ENCODE measurements around the gene HLA-DOB.
"Not testable (repeated sequence)": the region's sequence is repeated elsewhere in the genome, so short reads cannot be mapped to it uniquely, and the experiment has no call there.

HLA-DOB gene

DNA sequence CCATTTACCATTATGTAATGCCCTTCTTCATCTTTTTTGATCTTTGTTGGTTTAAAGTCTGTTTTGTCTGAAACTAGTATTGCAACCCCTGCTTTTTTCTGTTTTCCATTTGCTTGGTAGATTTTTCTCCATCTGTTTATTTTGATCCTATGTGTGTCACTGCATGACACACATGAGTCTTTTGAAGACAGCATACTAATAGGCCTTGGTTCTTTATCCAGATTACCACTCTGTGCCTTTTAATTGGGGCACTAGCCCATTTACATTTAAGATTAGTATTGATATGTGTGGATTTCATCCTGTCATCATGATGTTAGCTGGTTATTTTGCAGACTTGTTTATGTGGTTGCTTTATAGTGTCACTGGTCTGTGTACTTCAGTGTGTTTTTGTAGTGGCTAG is 11.4 kb downstream of the HLA-DOB start:
- not testable (repeated sequence) for H3K27me3 Mint-ChIP-seq

DNA sequence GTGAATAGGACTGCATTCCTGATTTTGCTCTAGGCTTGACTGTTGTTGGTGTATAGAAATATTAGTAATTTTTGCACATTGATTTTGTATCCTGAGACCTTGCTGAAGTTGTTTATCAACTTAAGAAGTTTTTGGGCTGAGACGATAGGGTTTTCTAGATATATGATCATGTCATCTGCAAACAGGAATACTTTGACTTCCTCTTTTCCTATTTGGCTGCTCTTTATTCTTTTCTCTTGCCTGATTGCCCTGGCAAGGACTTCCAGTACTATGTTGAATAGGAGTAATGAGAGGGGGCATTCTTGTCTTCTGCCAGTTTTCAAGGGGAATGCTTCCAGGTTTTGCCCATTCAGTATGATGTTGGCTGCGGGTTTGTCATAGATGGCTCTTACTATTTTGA is 13.4 kb downstream of the HLA-DOB start:
- H3K27ac Mint-ChIP-seq, result no peak overlapping the region
- no peaks in the 10 kb centered on the region for H3K27me3 Mint-ChIP-seq
- peaks cover 14% of the 10 kb centered on the region for H3K9me3 Mint-ChIP-seq

More for the DNA sequence above, 11.4 kb downstream of the HLA-DOB start:
- H3K4me3 Mint-ChIP-seq, ATAC-seq, H3K27ac Mint-ChIP-seq, H3K9me3 Mint-ChIP-seq: not testable (repeated sequence)
- H3K36me3 Mint-ChIP-seq, result peaks cover 25% of the 10 kb centered on the region
- peaks cover 18% of the 10 kb centered on the region for H3K4me1 Mint-ChIP-seq

GRCh38 chr6:32799740-32800139 is 17.1 kb downstream of the HLA-DOB start:
- H3K9me3 Mint-ChIP-seq, result peaks cover 13% of the 10 kb centered on the region
- H3K4me3 Mint-ChIP-seq, result no peak overlapping the region
- no peak overlapping the region for H3K27ac Mint-ChIP-seq
- H3K36me3 Mint-ChIP-seq, result peaks cover 11% of the 10 kb centered on the region
- no peaks in the 10 kb centered on the region for H3K27me3 Mint-ChIP-seq
- ATAC-seq, result no peak
- H3K4me1 Mint-ChIP-seq, result peaks cover 21% of the 10 kb centered on the region

More for the DNA sequence above, 13.4 kb downstream of the HLA-DOB start:
- Mint-ChIP-seq H3K4me1 (peaks cover 12% of the 10 kb centered on the region), H3K4me3 (no peak overlapping the region), H3K36me3 (peaks cover 25% of the 10 kb centered on the region)
- ATAC-seq, result no peak

DNA sequence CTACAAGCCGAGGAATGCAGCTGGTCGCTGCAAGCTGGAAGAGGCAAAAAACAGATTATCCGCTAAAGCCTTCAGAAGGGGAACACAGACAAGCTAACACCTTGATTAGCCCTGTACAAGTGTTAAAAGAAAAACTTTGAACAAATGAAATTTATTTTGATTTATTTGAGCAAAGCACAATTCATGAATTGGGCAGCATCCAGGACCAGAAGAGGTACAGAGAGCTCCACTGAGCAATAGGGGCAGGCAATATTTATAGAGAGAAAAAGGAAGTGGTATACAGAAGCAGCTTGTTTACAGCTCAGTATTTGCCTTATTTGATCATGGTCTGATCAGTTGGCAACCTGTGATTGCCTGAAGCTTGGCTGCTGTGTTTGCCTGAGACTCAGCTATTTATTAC is 17.6 kb downstream of the HLA-DOB start:
- H3K27ac Mint-ChIP-seq, result no peak overlapping the region
- H3K4me1 Mint-ChIP-seq, result peaks cover 27% of the 10 kb centered on the region
- no peaks in the 10 kb centered on the region for H3K27me3 Mint-ChIP-seq
- peaks cover 11% of the 10 kb centered on the region for H3K36me3 Mint-ChIP-seq
- peaks cover 13% of the 10 kb centered on the region for H3K9me3 Mint-ChIP-seq
- H3K4me3 Mint-ChIP-seq, result no peak overlapping the region
- no peak for ATAC-seq

- Mint-ChIP-seq H3K9me3 (peaks cover 13% of the 10 kb centered on the region), H3K36me3 (peaks cover 11% of the 10 kb centered on the region), H3K4me1 (peaks cover 34% of the 10 kb centered on the region), H3K27me3 (no peaks in the 10 kb centered on the region), H3K4me3 (peak overlapping the region; percentile 70), H3K27ac (peak overlapping the region; percentile 76)
- peak; percentile 87 for ATAC-seq
Measured at GRCh38 chr6:32796848-32797776, 19.7 kb downstream of the HLA-DOB start.

- Mint-ChIP-seq H3K27me3 (no peaks in the 10 kb centered on the region), H3K36me3 (peaks cover 11% of the 10 kb centered on the region), H3K4me1 (peaks cover 34% of the 10 kb centered on the region), H3K9me3 (peaks cover 10% of the 10 kb centered on the region), H3K4me3 (no peak overlapping the region), H3K27ac (peak overlapping the region; percentile 11)
- peak; percentile 70 for ATAC-seq
Measured at GRCh38 chr6:32794510-32794909, 22.3 kb downstream of the HLA-DOB start.

- no peak overlapping the region for H3K4me3 Mint-ChIP-seq
- peaks cover 34% of the 10 kb centered on the region for H3K4me1 Mint-ChIP-seq
- no peak overlapping the region for H3K27ac Mint-ChIP-seq
- H3K27me3 Mint-ChIP-seq, result no peaks in the 10 kb centered on the region
- H3K9me3 Mint-ChIP-seq, result no peaks in the 10 kb centered on the region
- ATAC-seq, result no peak
- H3K36me3 Mint-ChIP-seq, result no peaks in the 10 kb centered on the region
Measured at GRCh38 chr6:32792901-32793435, 23.8 kb downstream of the HLA-DOB start.

DNA sequence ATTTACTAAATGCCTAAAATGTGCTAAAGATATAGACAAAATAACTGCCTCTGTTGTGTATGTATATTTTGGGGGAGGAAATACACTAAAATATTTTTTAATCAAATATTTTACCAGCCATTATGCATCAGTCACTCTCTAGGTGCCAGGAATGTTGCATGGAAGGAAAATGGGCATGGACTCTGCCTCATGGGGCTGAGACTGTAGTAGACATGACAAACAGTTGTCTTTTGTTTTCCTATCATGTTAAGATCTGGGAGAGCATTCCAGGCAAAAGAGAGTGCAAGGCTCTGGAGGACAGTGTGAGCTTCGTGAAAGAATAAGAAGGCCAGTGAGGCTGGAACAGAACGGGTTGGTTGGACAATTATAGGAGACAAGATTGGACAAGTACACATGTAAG is 26.5 kb downstream of the HLA-DOB start:
- H3K4me1 Mint-ChIP-seq, result peaks cover 17% of the 10 kb centered on the region
- no peaks in the 10 kb centered on the region for H3K27me3 Mint-ChIP-seq
- no peaks in the 10 kb centered on the region for H3K36me3 Mint-ChIP-seq
- H3K4me3 Mint-ChIP-seq, result no peak overlapping the region
- ATAC-seq, result no peak
- no peak overlapping the region for H3K27ac Mint-ChIP-seq
- no peaks in the 10 kb centered on the region for H3K9me3 Mint-ChIP-seq

DNA sequence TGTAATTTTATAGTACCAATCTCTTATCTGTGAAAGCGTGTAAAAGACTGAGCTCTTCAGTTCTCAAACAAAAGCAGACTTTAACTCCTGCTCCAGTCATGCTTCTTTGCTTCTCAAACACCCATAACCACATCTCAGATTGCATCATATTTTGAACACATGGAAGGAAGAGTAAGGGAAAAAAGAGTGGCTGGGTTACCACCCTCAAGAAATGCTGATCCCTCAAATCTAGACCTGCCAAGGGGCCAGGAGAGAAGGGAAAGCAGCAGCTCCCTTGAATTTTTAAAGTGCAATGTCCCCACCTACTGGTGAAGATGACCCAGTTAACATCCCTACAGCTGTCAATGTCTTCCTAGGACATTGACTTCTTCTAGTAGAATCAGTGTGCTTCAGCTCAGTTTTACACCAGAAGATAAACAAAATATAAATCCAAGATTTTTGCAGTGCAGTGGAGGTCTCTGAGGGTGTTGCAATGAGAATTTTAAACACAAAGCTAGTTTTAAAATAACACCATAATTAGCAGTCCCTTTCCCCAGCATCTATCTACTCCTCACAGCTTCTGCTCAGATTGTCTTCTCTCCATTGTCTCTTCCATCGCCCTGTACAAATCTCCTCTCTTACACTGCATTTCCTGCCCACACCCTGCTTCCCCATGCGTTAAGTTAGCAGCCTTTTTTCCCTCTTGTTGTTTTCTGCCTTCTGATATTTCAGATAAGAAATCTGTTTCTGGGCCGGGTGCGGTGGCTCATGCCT is 30.8 kb downstream of the HLA-DOB start:
- H3K27me3 Mint-ChIP-seq, result no peaks in the 10 kb centered on the region
- H3K4me3 Mint-ChIP-seq, result no peak overlapping the region
- H3K36me3 Mint-ChIP-seq, result no peaks in the 10 kb centered on the region
- no peaks in the 10 kb centered on the region for H3K4me1 Mint-ChIP-seq
- peak; percentile 78 for ATAC-seq
- H3K27ac Mint-ChIP-seq, result peak overlapping the region; percentile 15
- peaks cover 3% of the 10 kb centered on the region for H3K9me3 Mint-ChIP-seq

- not testable (repeated sequence) for H3K9me3 Mint-ChIP-seq, H3K4me3 Mint-ChIP-seq, H3K36me3 Mint-ChIP-seq, H3K4me1 Mint-ChIP-seq, H3K27ac Mint-ChIP-seq, ATAC-seq, H3K27me3 Mint-ChIP-seq
Measured at GRCh38 chr6:32782923-32783322, 33.9 kb downstream of the HLA-DOB start.

DNA sequence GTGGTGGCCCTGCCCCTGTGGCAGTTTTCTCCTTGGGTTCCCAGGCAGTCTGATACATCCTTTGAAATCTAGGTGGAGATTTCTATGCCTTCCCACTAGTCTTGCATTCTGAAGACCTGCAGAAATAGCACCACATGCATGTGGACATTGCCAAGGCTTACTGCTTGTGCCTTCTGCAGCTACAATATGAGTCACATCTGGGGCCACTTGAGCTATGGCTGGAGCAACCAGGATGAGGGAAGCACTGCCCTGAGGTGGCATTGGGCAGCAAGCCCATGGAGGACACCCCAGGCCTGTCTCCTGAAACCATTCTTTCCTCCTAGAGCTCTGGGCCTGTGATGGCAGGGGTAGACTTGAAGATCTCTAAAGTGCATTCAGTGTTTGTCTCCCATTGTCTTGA is 37.8 kb downstream of the HLA-DOB start:
- H3K9me3 Mint-ChIP-seq, result peaks cover 3% of the 10 kb centered on the region
- no peak overlapping the region for H3K27ac Mint-ChIP-seq
- no peak for ATAC-seq
- no peaks in the 10 kb centered on the region for H3K36me3 Mint-ChIP-seq
- H3K27me3 Mint-ChIP-seq, result no peaks in the 10 kb centered on the region
- peaks cover 12% of the 10 kb centered on the region for H3K4me1 Mint-ChIP-seq
- no peak overlapping the region for H3K4me3 Mint-ChIP-seq

- H3K27me3 Mint-ChIP-seq, result no peaks in the 10 kb centered on the region
Measured at GRCh38 chr6:32775071-32775470, 41.7 kb downstream of the HLA-DOB start.

GRCh38 chr6:32774426-32774825 is 42.4 kb downstream of the HLA-DOB start:
- no peak overlapping the region for H3K4me3 Mint-ChIP-seq
- H3K27ac Mint-ChIP-seq, result no peak overlapping the region
- H3K36me3 Mint-ChIP-seq, result no peaks in the 10 kb centered on the region
- H3K9me3 Mint-ChIP-seq, result no peaks in the 10 kb centered on the region
- H3K4me1 Mint-ChIP-seq, result peaks cover 11% of the 10 kb centered on the region
- H3K27me3 Mint-ChIP-seq, result no peaks in the 10 kb centered on the region
- peak; percentile 54 for ATAC-seq

More at GRCh38 chr6:32775071-32775470, 41.7 kb downstream of the HLA-DOB start:
- Mint-ChIP-seq H3K9me3 (no peaks in the 10 kb centered on the region), H3K27ac (no peak overlapping the region), H3K4me1 (peaks cover 11% of the 10 kb centered on the region), H3K36me3 (no peaks in the 10 kb centered on the region), H3K4me3 (no peak overlapping the region)
- ATAC-seq, result no peak

- H3K27me3 Mint-ChIP-seq, result peaks cover 7% of the 10 kb centered on the region
- H3K36me3 Mint-ChIP-seq, result no peaks in the 10 kb centered on the region
- no peak overlapping the region for H3K4me3 Mint-ChIP-seq
- H3K4me1 Mint-ChIP-seq, result peaks cover 11% of the 10 kb centered on the region
- H3K9me3 Mint-ChIP-seq, result no peaks in the 10 kb centered on the region
- no peak for ATAC-seq
- no peak overlapping the region for H3K27ac Mint-ChIP-seq
Measured at GRCh38 chr6:32772656-32773055, 44.1 kb downstream of the HLA-DOB start.

GRCh38 chr6:32764048-32764447 is 52.8 kb downstream of the HLA-DOB start:
- no peak overlapping the region for H3K4me3 Mint-ChIP-seq
- H3K4me1 Mint-ChIP-seq, result no peaks in the 10 kb centered on the region
- peaks cover 44% of the 10 kb centered on the region for H3K27me3 Mint-ChIP-seq
- ATAC-seq, result no peak
- H3K36me3 Mint-ChIP-seq, result no peaks in the 10 kb centered on the region
- no peaks in the 10 kb centered on the region for H3K9me3 Mint-ChIP-seq
- no peak overlapping the region for H3K27ac Mint-ChIP-seq

Measured in stimulated activated memory B cell treated with anti-CD40 and anti-IgM and Interleukin-4, amounts not matched to agents 10 μg/mL and 1 μg/mL and 100 μg/mL, for 72 hours (primary cell).